B cell (primary cell): Measurements from ENCODE around the gene SEMA6A.

Source experiments
- EZH2 ChIP-seq: IDR thresholded peaks from 2 replicates; pipeline ENCODE4 v1.6.1; 2012; ENCODE audit warnings: borderline replicate concordance, low read depth, mild to moderate bottlenecking, moderate library complexity, low read length; ENCODE audit not compliant: insufficient read depth, poor library complexity, severe bottlenecking
- TF ChIP-seq, protein P1 (sequence below): fragments of 200-600 bp; IDR thresholded peaks from one replicate; pipeline ENCODE4 v1.8.0; 2022; ENCODE audit warnings: antibody characterized with exemption, mild to moderate bottlenecking

DNA sequence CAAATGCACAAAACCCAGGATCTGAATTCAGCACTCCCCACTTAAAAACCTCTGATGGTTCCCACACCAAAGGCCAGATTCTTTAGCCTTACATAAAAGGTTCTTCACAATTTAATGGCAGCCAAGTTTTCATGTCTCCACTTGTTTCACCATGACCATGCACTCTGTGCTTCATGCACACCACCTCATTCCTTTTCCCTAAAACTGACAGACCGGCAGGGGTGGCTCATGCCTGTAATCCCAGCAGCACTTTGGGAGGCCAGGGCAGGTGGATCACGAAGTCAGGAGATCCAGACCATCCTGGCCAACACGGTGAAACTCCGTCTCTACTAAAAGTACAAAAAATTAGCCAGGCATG, 150.4 kb downstream of the SEMA6A start:
- TF ChIP-seq, protein P1, sequence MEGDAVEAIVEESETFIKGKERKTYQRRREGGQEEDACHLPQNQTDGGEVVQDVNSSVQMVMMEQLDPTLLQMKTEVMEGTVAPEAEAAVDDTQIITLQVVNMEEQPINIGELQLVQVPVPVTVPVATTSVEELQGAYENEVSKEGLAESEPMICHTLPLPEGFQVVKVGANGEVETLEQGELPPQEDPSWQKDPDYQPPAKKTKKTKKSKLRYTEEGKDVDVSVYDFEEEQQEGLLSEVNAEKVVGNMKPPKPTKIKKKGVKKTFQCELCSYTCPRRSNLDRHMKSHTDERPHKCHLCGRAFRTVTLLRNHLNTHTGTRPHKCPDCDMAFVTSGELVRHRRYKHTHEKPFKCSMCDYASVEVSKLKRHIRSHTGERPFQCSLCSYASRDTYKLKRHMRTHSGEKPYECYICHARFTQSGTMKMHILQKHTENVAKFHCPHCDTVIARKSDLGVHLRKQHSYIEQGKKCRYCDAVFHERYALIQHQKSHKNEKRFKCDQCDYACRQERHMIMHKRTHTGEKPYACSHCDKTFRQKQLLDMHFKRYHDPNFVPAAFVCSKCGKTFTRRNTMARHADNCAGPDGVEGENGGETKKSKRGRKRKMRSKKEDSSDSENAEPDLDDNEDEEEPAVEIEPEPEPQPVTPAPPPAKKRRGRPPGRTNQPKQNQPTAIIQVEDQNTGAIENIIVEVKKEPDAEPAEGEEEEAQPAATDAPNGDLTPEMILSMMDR = no peak
- no peak for TF ChIP-seq EZH2
